A549 treated with DMSO at 1 μM for 4 hours (cell line): ENCODE results near the gene GID4. TPM values are rescaled to one million over a fixed set of nuclear protein-coding genes. Genes with fewer than 3 reads are reported as not detected.

ENCODE experiments used
- total RNA-seq: library from RNA; stranded (reverse); fragments of 200-300 nt; extraction: Qiagen RNA extraction; gene quantifications from 5 replicates; pipeline ENCODE4 v1.2.3, GENCODE V29; 2022; ENCODE audit warnings: low read depth

GID4 gene
- total RNA-seq, result 10.8 to 13.7 TPM (median 13.6 TPM) in 5 replicates

DNA sequence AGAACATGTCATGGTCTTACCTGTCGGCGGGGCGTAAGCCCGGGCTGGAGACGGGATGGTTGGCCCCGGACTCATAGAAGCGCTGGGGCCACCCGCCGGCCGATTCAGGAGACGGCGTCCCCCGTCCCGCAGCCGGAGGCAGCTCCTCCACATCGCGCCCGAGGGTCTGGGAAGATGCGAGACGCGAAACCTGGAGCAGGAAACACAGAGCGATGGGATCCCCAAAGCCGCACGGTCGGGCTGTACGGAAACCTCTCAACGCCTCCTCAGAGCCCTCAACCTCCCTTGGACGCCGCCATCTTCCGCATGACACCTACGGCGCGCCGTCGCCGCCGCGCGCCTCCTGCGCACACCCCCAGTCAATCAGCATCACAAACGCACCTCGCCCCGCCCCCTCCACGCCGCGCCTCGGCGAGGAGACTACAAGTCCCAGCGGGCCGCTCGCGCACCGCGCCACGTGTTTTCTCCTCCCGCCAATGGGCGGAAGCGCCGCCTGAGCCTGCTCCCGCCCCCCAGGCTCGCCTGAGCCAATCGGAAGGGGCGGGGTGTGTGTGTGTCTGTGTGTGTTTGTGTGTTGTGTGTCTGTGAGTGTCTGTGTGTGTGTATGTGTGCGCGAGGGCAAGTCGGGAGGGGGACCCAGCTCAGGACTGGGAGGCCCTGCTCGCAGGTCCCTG is at the start of gene GID4, which contains the start of gene ATPAF2:
Gene GID4 (plus strand): TSS at position 548 of the 674 bp plus-strand sequence. CDS start 57 bp downstream, at position 605.
Gene ATPAF2 (minus strand): TSS at position 308 of the 674 bp plus-strand sequence. CDS start 155 bp downstream, at position 153.

DNA sequence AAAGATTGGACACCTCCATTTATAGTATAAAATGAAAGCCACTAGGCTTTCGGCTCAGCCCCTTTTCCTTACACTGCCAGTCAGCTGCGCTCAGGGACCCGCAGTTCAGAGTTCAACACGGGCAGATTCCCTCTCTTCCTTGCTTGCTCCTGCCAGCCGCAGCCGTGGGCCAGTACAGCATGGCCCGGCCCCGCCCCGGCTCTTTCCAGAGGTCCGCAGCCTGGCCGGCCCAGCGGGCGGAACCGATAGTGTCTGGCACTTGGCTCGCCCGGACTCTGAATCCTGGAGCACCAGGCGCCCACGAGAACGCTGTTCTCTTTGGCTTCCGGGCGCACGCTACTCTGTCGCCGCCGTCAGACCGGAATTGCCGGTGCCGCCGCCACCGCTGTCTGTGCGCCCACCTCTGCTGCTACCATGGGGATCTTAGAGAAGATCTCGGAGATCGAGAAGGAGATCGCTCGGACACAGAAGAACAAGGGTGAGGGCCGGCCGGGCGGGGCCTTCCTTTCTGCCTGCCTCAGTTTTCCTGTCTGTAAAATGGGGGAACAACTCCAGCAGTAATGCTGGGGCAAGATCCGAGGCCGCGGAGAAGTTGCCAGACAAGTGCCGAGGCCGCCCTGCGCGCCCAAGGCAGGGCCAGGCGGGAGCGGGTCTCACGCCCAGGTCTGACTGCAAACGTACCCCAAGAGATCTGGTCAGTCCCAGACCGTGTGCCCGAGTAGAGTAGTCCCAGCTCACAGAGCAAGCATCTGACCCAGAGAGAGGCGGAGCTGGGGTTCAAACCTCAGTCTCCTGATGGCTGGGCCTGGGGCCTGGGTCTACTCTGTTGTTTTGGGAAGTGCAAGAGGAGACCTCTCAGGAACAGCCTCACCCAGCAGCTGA is 48.6 kb downstream of the GID4 start, which contains the start of gene DRG2:
Gene DRG2 (plus strand): TSS at position 339 of the 882 bp plus-strand sequence. CDS start 76 bp downstream, at position 415.

DNA sequence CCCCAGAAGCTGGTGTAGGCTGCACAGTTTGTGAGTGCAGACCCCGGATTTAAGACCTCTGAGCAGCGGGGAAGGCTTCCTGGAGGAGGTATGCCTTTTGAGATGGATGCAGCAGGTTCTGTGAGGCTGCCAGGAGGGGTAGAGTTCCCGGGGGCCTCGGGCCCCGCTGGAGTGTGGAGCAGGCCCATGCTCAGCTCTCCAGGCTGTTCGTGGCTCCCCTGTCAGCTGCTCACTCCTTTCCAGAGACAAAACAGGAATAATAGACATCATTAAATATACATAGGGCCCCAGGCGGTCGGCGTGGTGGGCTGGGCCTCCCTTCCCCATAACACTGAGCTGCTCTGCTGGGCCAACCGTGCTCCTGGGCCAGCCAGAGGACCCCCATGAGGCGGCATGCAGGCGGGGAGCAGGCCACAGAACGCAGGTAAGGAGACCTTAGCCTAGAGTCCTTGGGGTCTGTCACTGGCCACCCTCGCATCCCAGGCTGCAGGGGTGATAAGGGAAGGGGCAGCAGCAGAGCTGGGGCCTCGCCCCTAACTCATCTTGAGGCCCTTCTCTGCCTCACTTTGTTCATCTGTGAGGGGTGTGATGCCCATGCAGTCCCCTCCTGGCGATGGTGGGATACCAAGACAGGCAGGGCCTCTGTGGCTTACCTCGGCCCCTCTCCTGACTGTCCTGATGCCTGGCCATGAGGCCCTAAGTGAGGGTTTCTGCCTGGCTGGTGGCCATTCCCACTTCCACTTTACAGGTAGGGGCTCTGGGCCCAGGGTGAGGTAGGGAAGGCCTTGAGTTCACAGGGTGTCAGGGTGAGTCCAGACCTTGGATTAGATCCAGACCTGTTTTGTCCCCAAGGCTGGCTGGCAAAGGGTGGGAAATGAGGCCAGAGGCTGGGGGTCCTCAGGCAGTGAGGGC is 69.4 kb downstream of the GID4 start, which contains the start of gene MYO15A:
Gene MYO15A (plus strand): TSS at position 356 of the 912 bp plus-strand sequence. CDS start 10,045 bp downstream, outside the sequence.

Other genes starting within 250 kb of the GID4 start
- 69.8 to 87.6 TPM (median 76.9 TPM) in 5 replicates for gene SREBF1, start 202.4 kb upstream of the GID4 start, total RNA-seq
- 17.9 to 24.3 TPM (median 20.7 TPM) in 5 replicates for gene TOM1L2, start 67.0 kb upstream of the GID4 start, total RNA-seq
- 2.1 to 3.1 TPM (median 2.7 TPM) in 5 replicates for gene DRC3, start 66.5 kb upstream of the GID4 start, total RNA-seq
- 22.0 to 32.4 TPM (median 27.6 TPM) in 5 replicates for gene ATPAF2, start 240 bp upstream of the GID4 start, total RNA-seq
- 50.5 to 57.3 TPM (median 52.3 TPM) in 5 replicates for gene DRG2, start 48.5 kb downstream of the GID4 start, total RNA-seq
- gene MYO15A, start 69.3 kb downstream of the GID4 start, total RNA-seq, result 0.16 to 0.43 TPM (median 0.26 TPM) in 5 replicates
- 49.9 to 64.1 TPM (median 61.8 TPM) in 5 replicates for gene ALKBH5, start 144.4 kb downstream of the GID4 start, total RNA-seq
- 13.2 to 19.9 TPM (median 15.7 TPM) in 5 replicates for gene LLGL1, start 186.2 kb downstream of the GID4 start, total RNA-seq
- 231 to 269 TPM (median 252 TPM) in 5 replicates for gene FLII, start 219.3 kb downstream of the GID4 start, total RNA-seq
- gene MIEF2, start 221.3 kb downstream of the GID4 start, total RNA-seq, result 5.7 to 11.0 TPM (median 9.2 TPM) in 5 replicates